SKM-1 (cell line): ENCODE data around the gene PPP4R3A.
"Not testable (repeated sequence)": the region's sequence is repeated elsewhere in the genome, so short reads cannot be mapped to it uniquely, and the experiment has no call there.

Experiments used
- DNase-seq: peaks from one replicate; lab custom pipeline; 2025; ENCODE audit not compliant: unreplicated experiment; lab: John Stamatoyannopoulos, UW

The PPP4R3A gene

GRCh38 chr14:91510171-91511042 lies at the start of gene PPP4R3A:
Gene PPP4R3A (minus strand): TSS chr14:91510310. CDS start chr14:91509647, 663 bp downstream.
- DNase-seq, result peak; percentile 82

DNA sequence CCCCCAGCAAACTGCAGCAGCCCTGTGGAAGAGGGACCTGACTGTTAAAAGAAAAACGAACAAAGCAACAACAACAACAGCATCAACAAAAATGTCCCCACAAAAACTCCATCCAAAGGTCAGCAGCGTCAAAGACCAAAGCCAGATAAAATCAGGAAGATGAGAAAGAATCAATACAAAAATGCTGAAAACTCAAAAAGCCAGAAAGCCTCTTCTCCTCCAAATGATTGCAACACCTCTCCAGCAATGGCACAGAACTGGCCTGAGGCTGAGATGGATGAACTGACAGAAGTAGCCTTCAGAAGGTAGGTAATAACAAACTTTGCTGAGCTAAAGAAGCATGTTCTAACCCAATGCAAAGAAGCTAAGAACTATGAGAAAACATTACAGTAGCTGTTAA lies 45.4 kb upstream of the PPP4R3A start:
- no peak for DNase-seq

DNA sequence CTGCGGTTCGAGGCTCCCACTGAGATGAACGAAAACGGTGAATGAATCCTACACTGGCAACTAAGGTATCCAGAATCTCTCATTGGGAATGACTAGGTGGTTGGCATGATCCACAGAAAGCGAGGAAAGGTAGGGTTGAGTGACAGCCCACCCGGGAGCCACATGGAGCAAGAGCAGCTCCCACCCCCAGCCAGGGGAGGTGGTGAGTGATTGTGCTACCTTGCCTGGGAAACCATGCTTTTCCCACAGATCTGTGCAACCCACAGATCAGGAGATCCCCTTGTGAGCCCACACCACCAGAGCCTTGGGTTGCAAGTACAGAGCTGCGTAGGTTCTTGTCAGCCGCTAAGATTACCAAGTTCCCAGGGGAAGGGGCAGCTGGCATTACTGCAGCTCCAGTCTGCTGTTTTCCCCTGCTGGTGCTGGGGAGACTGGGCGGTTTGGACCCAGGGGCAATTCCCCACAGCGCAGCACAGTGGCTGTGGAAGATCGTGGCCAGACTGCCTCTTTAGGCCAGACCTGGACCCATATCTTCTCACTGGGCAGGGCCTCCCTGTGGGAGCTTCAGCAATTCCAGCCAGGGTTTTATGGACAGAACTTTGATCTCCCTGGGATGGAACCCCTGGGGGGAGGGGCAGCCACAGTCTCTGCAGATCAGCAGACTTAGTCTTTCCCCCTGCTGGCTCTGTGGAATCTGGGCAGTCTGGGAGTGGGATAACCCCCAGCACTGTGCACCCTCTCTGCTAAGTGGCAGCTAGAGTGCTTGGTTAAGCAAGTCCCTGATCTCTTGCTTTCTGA lies 44.6 kb upstream of the PPP4R3A start:
- DNase-seq, result no peak

- no peak for DNase-seq
These were observed 38.0 kb upstream of the PPP4R3A start for GRCh38 chr14:91548108-91548507.

- DNase-seq, result no peak
These were observed 36.0 kb upstream of the PPP4R3A start for GRCh38 chr14:91545946-91546716.

- no peak for DNase-seq
These were observed 35.1 kb upstream of the PPP4R3A start for GRCh38 chr14:91545204-91545603.

DNA sequence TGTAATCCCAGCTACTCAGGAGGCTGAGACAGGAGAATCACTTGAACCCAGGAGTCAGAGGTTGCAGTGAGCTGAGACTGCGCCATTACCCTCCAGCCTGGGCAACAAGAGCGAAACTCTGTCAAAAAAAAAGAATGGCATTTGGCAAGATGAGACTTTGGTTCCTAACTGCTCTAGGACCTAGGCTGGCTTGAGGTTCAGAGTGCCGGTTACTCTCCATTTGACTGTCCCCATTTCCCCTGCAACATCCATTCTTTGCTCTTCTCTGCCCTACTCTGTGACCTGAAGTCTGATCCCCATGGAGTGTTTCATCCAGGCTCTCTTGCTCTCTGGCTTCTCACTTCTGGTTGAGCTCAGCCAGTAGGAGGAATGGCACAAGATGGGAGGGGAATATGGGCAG lies 26.2 kb upstream of the PPP4R3A start:
- no peak for DNase-seq

DNA sequence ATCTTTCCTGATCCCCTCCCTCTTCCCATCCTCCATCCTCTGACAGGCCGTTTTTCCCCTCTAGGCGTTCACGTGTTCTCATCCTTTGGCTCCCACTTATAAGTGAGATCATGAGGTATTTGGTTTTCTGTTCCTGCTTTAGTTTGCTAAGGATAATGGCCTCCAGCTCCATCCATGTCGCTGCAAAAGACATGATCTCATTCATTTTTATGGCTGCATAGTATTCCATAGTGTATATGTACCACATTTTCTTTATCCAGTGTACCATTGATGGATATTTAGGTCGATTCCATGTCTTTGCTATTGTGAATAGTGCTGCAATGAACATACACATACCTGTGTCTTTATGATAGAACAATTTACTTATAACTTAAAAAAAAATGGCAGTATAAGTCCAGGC lies 23.9 kb upstream of the PPP4R3A start:
- not testable (repeated sequence) for DNase-seq

GRCh38 chr14:91533623-91534022 lies 23.5 kb upstream of the PPP4R3A start:
- no peak for DNase-seq

- DNase-seq, result no peak
These were observed 13.9 kb upstream of the PPP4R3A start for GRCh38 chr14:91523972-91524371.

- DNase-seq, result no peak
These were observed 11.0 kb upstream of the PPP4R3A start for GRCh38 chr14:91521061-91521640.

DNA sequence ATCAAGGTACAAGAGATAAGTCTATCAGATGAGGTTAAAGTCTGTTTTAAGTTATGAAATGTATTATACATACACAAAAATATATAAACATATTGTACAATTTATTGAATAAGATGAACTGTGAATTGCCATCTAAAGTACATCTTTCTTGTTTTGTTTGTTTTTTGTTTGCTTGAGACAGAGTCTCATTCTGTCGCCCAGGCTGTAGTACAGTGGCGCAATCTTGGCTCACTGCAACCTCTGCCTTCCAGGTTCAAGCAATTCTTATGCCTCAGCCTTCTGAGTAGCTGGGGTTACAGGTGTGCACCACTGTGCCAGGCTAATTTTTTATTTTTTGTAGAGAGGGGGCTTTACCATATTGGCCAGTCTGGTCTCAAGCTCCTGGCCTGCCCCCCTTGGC lies 10.0 kb upstream of the PPP4R3A start:
- DNase-seq, result no peak

DNA sequence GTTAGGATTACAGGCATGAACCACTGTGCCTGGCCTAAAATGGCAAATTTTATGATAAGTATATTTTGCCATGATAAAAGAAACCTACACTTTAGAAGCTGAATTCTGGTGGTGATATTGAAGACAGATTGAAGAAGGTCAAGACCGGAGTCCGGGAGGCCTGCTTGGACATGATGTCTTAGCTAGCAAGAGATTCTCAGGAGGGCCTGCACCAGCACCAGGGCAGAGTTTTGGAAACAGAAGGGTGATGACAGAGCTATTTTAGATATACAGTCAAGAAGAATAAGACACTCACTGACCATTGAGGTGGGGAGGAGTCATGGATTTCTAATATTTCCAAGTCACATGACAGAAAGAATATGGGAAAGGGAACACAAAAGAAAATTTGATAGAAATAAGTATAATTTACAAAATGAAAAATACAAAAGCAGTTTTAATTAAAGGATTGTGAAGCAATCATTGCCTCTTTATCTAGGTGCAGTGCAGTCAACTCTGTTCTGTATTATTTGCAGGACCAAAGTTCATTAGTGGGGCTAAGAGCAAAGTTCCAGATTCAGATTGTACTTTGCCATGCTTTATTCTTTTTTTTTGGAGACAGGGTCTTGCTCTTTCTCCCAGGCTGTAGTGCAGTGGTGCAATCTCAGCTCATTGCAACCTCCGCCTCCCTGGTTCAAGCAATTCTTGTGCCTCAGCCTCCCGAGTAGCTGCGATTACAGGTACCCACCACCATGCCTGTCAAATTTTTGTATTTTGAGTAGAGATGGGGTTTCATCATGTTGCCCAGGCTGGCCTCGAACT lies 9.3 kb upstream of the PPP4R3A start:
- DNase-seq, result no peak

DNA sequence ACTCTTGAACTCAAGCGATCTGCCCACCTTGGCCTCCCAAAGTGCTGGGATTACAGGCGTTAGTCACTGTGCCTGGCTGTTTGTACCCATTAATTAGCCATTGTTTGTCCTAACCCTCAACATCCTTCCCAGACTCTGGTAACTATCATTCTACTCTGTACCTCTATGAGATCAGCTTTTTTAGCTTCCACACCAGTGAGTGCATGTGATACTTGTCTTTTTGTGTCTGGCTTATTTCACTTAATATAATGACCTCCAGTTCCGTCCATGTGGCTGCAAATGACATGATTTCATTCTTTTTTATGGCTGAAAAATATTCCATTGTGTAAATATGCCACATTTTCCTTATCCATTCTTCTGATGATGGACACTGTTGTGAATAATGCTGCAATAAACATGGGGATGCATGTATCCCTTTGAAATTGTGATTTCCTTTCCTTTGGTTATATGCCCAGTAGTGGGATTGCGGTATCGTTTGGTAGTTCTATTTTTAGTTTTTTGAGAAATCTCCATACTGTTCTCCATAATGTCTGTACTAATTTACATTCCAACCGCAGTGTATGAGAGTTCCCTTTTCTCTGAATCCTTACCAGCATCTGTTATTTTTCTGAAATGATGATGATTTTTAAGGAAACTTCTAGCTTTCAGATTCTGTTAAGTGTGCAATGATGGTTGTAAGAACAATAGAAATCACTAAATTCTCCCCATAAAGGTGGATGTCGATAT lies 6.7 kb upstream of the PPP4R3A start:
- no peak for DNase-seq

DNA sequence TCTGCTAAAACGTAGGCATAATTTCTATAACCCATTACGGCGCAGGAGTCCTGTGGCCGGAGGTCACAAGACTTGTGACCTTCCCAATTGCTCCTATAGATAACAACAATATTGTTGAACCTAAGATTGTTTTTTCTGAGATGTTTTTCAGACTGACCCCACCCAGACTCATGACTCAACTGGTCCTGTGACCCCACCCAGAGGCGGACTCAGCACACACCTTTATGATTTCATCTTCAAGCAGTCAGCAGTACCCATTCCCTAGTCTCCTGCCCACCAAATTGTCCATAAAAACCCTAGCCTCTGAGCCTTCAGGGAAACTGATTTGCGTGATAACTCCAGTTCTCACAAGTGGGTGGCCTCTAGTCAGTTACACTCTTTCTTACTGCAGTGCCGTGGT lies 5.9 kb upstream of the PPP4R3A start:
- no peak for DNase-seq

GRCh38 chr14:91511043-91511383 lies 903 bp upstream of the PPP4R3A start:
- no peak for DNase-seq

DNA sequence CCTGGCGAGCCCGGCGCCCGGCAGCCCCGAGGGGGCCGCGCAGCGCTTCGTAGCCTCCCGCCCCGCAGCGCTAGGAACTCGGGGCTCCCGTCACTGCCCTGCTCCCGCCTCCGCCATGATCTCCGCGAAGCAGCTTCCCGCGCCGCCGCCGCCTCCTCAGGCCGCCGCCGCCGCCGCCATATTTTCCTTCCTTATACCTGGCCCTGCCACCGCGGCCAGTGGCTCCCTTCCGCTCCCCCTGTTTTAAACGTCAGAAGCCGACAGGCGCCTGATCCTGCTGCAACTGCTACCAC lies 286 bp downstream of the PPP4R3A start:
- DNase-seq, result no peak

GRCh38 chr14:91509083-91509877 lies 830 bp downstream of the PPP4R3A start:
- DNase-seq, result no peak

DNA sequence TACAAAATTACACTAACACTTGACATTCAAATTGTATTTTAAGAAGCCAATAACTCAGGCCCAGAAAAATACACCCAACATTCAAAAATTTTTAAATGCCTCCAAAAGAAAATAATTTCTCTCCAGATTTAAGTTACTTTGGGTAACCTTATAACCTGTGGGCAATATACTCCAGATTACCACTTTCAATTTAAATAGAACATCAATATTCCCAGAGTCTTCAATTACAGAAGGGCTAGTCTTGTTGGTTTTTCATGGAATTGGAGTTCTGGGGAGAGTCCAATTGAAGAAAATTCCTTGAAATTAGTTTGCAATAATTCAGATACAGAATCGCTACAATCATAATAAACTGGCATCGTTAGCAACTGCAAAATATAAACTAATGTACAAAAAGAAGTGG lies 2.0 kb downstream of the PPP4R3A start:
- DNase-seq, result no peak
